Retinal pigment epithelial cell (primary cell): ENCODE measurements around the gene SLX1A.
"Not testable (repeated sequence)": the region's sequence is repeated elsewhere in the genome, so short reads cannot be mapped to it uniquely, and the experiment has no call there.

Experiments
- DNase-seq: peaks from one replicate; pipeline ENCODE4 v3.0.0-alpha.2; 2010; ENCODE audit warnings: low read depth
- H3K4me3 ChIP-seq: 2 replicates; pipeline ENCODE4 v1.5.1; 2011; ENCODE audit warnings: mild to moderate bottlenecking, low read length, control low read depth, moderate library complexity
- TF ChIP-seq, protein P1 (sequence below): conservative IDR thresholded peaks from 2 replicates; pipeline ENCODE4 v1.5.1; 2011; ENCODE audit warnings: low read depth, low read length, control low read depth, inconsistent platforms

Gene SLX1A

GRCh38 chr16:30152517-30152916, 41.2 kb upstream of the SLX1A start:
- DNase-seq = no peak
- TF ChIP-seq, protein P1, sequence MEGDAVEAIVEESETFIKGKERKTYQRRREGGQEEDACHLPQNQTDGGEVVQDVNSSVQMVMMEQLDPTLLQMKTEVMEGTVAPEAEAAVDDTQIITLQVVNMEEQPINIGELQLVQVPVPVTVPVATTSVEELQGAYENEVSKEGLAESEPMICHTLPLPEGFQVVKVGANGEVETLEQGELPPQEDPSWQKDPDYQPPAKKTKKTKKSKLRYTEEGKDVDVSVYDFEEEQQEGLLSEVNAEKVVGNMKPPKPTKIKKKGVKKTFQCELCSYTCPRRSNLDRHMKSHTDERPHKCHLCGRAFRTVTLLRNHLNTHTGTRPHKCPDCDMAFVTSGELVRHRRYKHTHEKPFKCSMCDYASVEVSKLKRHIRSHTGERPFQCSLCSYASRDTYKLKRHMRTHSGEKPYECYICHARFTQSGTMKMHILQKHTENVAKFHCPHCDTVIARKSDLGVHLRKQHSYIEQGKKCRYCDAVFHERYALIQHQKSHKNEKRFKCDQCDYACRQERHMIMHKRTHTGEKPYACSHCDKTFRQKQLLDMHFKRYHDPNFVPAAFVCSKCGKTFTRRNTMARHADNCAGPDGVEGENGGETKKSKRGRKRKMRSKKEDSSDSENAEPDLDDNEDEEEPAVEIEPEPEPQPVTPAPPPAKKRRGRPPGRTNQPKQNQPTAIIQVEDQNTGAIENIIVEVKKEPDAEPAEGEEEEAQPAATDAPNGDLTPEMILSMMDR = no peak
- H3K4me3 ChIP-seq = no peak overlapping the region

DNA sequence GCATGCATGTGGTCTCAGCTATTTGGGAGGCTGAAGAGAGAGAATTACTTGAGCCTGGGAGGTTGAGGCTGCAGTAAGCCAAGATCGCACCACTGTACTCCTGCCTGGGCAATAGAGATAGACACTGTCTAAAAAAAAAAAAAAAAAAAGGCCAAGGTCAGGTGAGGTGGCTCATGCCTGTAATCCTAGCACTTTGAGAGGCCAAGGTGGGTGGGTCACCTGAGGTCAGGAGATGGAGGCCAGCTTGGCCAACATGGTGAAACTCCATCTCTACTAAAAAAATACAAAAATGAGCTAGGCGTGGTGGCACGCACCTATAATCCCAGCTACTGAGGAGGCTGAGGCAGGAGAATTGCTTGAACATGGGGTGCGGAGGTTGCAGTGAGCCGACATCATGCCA, 38.5 kb upstream of the SLX1A start:
- no peak overlapping the region for H3K4me3 ChIP-seq
- DNase-seq = no peak
- TF ChIP-seq, protein P1 = no peak

GRCh38 chr16:30157214-30157613, 36.5 kb upstream of the SLX1A start:
- no peak overlapping the region for H3K4me3 ChIP-seq
- no peak for DNase-seq
- TF ChIP-seq, protein P1 = no peak

DNA sequence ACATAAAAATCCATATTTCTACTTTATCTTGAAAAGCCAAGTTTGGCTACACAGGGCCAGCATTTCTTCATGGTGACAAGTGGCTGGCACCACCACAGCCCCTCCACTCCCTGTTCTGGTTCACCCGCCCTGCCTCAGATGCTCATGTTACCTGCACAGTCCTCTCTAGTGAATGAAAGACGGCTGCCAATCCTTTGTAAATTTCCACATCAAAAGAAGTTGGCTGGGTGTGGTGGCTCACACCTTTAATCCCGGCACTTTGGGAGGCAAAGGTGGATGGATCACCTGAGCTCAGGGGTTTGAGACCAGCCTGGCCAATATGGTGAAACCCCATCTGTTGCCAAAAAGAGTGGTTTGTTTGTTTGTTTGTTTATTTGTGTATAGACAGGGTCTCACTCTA, 30.1 kb upstream of the SLX1A start:
- DNase-seq = no peak
- TF ChIP-seq, protein P1 = no peak
- H3K4me3 ChIP-seq = no peak overlapping the region

DNA sequence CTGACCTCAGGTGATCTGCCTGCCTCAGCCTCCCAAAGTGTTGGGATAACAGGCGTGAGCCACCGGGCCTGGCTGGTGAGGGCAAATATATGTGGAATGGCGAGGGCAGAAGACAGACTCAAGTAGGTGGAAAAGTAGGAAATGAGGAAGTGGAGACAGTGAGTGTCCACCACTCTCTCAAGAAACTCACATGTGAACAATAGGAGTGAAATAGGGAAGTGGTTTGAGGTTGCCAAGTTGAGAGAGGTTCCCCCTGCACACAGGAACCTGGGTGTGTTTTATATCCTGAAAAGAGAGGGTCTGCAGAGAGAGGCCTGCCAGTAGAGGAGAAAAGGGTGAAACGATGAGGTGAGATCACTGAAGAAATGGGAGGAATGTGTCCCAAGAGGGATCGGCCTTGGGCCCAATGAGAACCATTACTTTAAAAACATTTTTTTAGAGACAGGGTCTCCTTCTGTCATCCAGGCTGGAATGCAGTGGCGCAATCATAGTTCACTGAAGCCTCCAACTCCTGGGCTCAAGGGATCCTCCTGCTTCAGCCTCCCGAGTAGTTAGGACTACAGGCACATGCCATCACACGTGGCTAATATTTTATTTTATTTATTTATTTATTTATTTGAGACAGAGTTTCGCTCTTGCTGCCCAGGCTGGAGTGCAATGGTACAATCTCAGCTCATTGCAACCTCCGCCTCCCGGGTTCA, 27.3 kb upstream of the SLX1A start:
- H3K4me3 ChIP-seq = no peak overlapping the region
- DNase-seq = no peak
- TF ChIP-seq, protein P1 = no peak

GRCh38 chr16:30168746-30169145, 24.9 kb upstream of the SLX1A start:
- H3K4me3 ChIP-seq, DNase-seq: not testable (repeated sequence)

DNA sequence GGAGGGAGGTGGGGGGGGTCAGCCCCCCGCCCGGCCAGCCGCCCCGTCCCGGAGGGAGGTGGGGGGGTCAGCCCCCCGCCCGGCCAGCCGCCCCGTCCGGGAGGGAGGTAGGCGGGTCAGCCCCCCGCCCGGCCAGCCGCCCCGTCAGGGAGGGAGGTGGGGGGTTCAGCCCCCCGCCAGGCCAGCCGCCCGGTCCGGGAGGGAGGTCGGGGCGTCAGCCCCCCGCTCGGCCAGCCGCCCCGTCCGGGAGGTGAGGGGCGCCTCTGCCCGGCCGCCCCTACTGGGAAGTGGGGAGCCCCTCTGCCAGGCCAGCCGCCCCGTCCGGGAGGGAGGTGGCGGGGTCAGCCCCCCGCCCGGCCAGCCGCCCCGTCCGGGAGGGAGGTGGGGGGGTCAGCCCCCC, 24.3 kb upstream of the SLX1A start:
- H3K4me3 ChIP-seq, DNase-seq: not testable (repeated sequence)

GRCh38 chr16:30170145-30170544, 23.5 kb upstream of the SLX1A start:
- DNase-seq, H3K4me3 ChIP-seq: not testable (repeated sequence)

DNA sequence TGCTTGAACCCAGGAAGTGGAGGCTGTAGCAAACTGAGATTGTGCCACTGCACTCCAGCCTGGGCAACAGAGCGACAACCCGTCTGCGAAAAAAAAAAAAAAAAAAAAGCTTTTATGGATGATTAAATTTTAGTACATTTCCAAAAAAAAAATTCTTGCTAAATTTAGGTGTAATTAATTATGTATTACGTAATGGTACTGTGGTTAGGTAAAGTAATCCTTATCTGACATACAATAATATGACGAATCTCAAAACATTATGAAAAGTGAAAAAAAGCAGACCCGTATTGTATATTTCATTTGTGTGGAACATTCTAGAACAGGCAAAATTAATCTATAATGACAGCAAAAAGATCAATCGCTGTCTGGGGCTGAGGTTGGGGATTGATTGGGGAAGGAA, 20.6 kb upstream of the SLX1A start:
- H3K4me3 ChIP-seq = no peak overlapping the region
- no peak for DNase-seq
- TF ChIP-seq, protein P1 = no peak

GRCh38 chr16:30176876-30177275, 16.8 kb upstream of the SLX1A start:
- not testable (repeated sequence) for DNase-seq, H3K4me3 ChIP-seq
